ENCODE data around the gene FUZ. TPM values are rescaled to one million over a fixed set of nuclear protein-coding genes. Genes with fewer than 3 reads are reported as not detected.

Gene FUZ
- total RNA-seq, 4 donors from 2014 or later, result 14.8 to 23.0 (median 20.1) TPM

DNA sequence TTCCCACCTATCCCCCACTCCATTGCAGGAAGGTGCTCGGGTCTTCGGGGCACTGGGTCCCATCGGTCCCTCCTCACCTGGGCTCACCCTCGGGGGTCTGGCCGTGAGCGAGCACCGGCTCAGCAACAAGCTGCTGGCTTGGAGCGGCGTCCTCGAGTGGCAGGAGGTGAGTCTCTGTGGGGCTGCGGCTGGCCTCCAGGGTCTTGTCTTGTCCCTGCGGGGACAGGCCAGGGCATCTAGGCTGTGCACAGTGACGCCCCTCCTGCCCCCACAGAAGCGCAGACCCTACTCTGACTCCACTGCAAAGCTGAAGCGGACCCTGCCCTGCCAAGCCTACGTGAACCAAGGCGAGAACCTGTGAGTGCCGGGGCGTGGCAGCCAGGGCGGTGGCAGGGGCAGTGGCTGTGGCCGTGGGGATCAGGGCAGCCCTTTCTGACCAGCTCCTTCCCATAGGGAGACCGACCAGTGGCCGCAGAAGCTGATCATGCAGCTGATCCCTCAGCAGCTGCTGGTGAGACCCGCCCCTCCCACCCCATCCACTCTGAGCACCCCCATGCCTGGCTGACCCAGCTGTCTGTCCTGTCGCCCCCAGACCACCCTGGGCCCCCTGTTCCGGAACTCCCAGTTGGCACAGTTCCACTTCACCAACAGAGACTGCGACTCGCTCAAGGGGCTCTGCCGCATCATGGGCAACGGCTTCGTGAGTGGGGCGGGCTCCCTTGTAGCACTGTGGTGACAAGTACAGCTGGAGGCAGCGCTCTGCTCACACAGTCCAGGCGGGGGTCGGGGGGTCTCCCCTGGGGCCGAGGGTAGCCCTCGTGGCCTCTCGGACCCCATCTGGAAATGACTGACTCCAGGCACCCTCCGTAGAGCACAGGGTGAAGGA lies 41.5 kb upstream of the FUZ start:
- no peak for ATAC-seq
- TF ChIP-seq POLR2AphosphoS5 (IDR thresholded peaks at IDR 0.05) (no peak), EP300 (IDR thresholded peaks at IDR 0.05) (no peak), POLR2A (IDR thresholded peaks at IDR 0.05) (no peak)
- TF ChIP-seq, protein P1, sequence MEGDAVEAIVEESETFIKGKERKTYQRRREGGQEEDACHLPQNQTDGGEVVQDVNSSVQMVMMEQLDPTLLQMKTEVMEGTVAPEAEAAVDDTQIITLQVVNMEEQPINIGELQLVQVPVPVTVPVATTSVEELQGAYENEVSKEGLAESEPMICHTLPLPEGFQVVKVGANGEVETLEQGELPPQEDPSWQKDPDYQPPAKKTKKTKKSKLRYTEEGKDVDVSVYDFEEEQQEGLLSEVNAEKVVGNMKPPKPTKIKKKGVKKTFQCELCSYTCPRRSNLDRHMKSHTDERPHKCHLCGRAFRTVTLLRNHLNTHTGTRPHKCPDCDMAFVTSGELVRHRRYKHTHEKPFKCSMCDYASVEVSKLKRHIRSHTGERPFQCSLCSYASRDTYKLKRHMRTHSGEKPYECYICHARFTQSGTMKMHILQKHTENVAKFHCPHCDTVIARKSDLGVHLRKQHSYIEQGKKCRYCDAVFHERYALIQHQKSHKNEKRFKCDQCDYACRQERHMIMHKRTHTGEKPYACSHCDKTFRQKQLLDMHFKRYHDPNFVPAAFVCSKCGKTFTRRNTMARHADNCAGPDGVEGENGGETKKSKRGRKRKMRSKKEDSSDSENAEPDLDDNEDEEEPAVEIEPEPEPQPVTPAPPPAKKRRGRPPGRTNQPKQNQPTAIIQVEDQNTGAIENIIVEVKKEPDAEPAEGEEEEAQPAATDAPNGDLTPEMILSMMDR (IDR thresholded peaks at IDR 0.05), result no peak
- WGBS, 2 donors (ENCODE audit: low coverage in 1 of 2), result no CpG with 5 or more reads among the region's 39 CpGs
- Histone ChIP-seq H3K27me3 (no peaks in the 10 kb centered on the region), H3K4me3 (no peak overlapping the region), H3K36me3 (peaks cover 0 to 54% of the 10 kb centered on the region in 2 donors), H3K4me1 (peaks cover 0 to 56% (median 15%) of the 10 kb centered on the region in 3 donors), H3K9me3 (no peaks in the 10 kb centered on the region), H3K27ac (peak overlapping the region in 2 of 4 donors; percentile 12 to 35)

DNA sequence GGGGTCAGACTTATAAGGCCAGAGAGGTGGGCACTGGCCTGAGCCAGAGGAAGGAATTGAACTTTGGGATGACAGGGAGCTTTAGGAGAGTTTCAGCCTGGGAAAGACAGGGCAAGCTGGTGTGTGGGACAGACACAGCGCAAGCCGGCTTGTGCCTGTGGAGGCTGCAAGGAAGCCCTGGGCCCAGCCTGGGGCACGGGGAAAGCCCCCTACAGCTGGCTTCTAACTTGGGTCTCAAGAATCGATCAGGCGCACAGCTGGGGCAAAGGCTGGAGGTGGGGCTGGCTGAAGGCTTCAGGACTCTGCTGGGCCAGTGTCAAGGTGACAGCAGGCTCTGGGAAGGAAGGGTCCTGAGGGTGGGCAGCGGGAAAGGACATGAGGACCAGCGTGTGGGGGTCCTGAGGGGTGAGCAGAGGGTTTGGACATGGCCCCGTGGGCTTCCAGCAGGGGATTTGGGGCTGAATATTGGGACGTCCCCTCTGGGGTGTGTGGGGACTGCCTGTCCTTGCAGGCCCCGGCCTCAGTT lies 40.8 kb upstream of the FUZ start:
- H3K27ac ChIP-seq, result peak overlapping the region in 2 of 4 donors; percentile 7 to 24
- no peaks in the 10 kb centered on the region for H3K9me3 ChIP-seq
- H3K27me3 ChIP-seq, result no peaks in the 10 kb centered on the region
- TF ChIP-seq, protein P1 (IDR thresholded peaks at IDR 0.05), result no peak
- TF ChIP-seq EP300 (IDR thresholded peaks at IDR 0.05) (no peak), POLR2AphosphoS5 (IDR thresholded peaks at IDR 0.05) (no peak), POLR2A (IDR thresholded peaks at IDR 0.05) (no peak)
- no peak overlapping the region for H3K4me3 ChIP-seq
- no peak for ATAC-seq
- peaks cover 0 to 56% (median 15%) of the 10 kb centered on the region in 3 donors for H3K4me1 ChIP-seq
- peaks cover 0 to 47% of the 10 kb centered on the region in 2 donors for H3K36me3 ChIP-seq
- 90% methylated on average over 2 of the region's 10 CpGs; no CpG with 5 or more reads in 1 of the 2 donors for WGBS, 2 donors (ENCODE audit: low coverage in 1 of 2)

DNA sequence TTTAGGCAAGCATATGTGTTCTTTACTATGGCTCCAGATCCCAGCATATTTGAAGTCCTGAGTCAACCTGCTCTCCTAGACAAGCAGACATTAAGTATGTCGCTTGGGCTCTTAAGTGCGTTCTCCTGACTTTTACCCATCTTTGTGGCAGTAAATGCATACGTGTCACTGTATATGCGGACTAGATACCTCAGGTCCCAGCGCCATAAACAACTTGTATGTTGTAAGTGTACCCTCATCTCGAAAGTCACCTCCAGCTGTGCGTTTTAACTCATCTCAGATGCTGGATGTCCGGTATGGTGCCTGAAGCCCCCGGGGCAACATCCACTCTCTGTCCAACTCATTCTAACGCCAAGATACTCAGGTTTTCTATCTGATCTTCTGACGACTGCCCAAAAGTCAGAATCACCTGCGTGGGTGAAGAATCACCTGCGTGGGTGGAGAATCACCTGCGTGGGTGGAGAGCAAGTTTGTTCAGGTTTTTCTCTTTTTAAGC lies 39.6 kb upstream of the FUZ start:
- H3K27ac ChIP-seq, result no peak overlapping the region
- 63 to 66% methylated on average over 11 to 13 of the region's 14 CpGs for WGBS, 2 donors (ENCODE audit: low coverage in 1 of 2)
- peaks cover 0 to 48% (median 15%) of the 10 kb centered on the region in 3 donors for H3K4me1 ChIP-seq
- ATAC-seq, result no peak
- H3K4me3 ChIP-seq, result peak overlapping the region in 1 of 2 donors; percentile 98
- H3K27me3 ChIP-seq, result no peaks in the 10 kb centered on the region
- TF ChIP-seq, protein P1 (IDR thresholded peaks at IDR 0.05), result no peak
- TF ChIP-seq POLR2A (IDR thresholded peaks at IDR 0.05) (no peak), POLR2AphosphoS5 (IDR thresholded peaks at IDR 0.05) (no peak), EP300 (IDR thresholded peaks at IDR 0.05) (no peak)
- H3K36me3 ChIP-seq, result peaks cover 0 to 35% of the 10 kb centered on the region in 2 donors
- H3K9me3 ChIP-seq, result no peaks in the 10 kb centered on the region

DNA sequence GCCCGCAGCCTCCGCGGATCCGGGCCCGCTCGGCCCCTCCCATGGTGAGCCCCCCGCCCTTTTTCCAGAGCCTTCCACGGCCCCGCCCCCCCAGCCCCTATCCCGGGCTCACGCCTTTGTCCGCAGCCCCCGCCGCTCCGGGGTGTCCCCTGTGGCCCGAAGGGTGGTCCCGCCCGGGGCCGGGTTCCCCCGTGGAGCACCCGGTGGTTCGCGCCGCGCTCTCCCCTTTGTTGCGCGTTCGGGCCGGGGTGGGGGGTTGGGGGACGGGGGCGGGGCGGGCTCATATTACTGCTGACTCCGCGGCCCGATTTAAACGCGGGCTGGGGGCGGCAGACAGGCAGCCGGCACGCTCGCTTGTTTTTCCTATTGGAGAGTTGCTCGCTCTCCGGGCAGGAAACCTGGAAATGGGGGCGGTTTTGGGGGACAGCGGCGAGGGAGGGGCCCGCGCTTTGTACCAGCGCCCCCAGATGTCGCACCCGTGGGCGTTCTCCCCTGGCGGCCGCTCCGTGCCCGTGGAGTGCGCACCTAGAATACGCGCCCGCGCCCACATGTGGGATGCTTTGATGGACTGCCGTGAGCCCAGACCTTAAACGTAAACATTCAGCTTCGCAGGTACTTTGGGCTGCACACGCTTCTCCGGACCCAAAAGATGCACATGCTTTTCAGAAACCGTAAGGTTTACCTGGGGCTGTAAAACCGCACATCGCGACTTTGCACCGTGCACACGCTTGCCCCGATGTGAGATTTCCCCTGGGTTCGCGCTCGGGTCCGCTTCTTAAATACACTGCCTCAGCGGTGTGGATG lies 38.6 kb upstream of the FUZ start:
- Histone ChIP-seq H3K36me3 (peaks cover 0 to 25% of the 10 kb centered on the region in 2 donors), H3K4me3 (peak overlapping the region; percentile 80 to 98), H3K27ac (peak overlapping the region; percentile 97 to 100 (median 98)), H3K27me3 (no peaks in the 10 kb centered on the region), H3K4me1 (peaks cover 0 to 43% (median 15%) of the 10 kb centered on the region in 3 donors), H3K9me3 (no peaks in the 10 kb centered on the region)
- ATAC-seq, result no peak
- no peak for TF ChIP-seq EP300 (IDR thresholded peaks at IDR 0.05)
- TF ChIP-seq POLR2AphosphoS5 (IDR thresholded peaks at IDR 0.05), result no peak
- TF ChIP-seq, protein P1 (IDR thresholded peaks at IDR 0.05), result no peak
- TF ChIP-seq POLR2A (IDR thresholded peaks at IDR 0.05), result no peak
- WGBS, 2 donors (ENCODE audit: low coverage in 1 of 2), result 0% methylated on average over 1 of the region's 78 CpGs; no CpG with 5 or more reads in 1 of the 2 donors

All from gastroesophageal sphincter (tissue), 4 donors.